ENCODE results near the gene ORC3. TPM values are rescaled to one million over a fixed set of nuclear protein-coding genes. Genes with fewer than 3 reads are reported as not detected.

ORC3 gene
- polyA plus RNA-seq, 4 donors: 9.5 to 31.6 (median 17.8) TPM

- Histone ChIP-seq H3K27me3 (ENCODE audit: control insufficient read depth in 3 of 3, insufficient read depth in 3 of 3, low read length in 3 of 3) (no peaks in the 10 kb centered on the region), H3K27ac (ENCODE audit: low read depth in 1 of 3, low read length in 2 of 3) (no peak overlapping the region), H3K4me3 (ENCODE audit: low read depth in 1 of 3, low read length in 3 of 3) (no peak overlapping the region), H3K36me3 (ENCODE audit: control insufficient read depth in 3 of 3, insufficient read depth in 2 of 3, low read depth in 1 of 3, low read length in 3 of 3) (peaks cover 0 to 11% (median 0%) of the 10 kb centered on the region in 3 donors), H3K9me3 (ENCODE audit: control insufficient read depth in 2 of 2, insufficient read depth in 1 of 2, low read depth in 1 of 2, low read length in 1 of 2) (no peaks in the 10 kb centered on the region), H3K4me1 (ENCODE audit: control insufficient read depth in 3 of 3, insufficient read depth in 2 of 3, low read depth in 1 of 3, low read length in 2 of 3) (peaks cover 0 to 39% (median 8%) of the 10 kb centered on the region in 3 donors)
- WGBS, 3 donors: 19 to 60% (median 54%) methylated on average over 2 of the region's 2 CpGs
- DNase-seq: peak; percentile 21 to 23
- no peak for FAIRE-seq
Observed at GRCh38 chr6:87575423-87575822, 14.5 kb upstream of the ORC3 start.

- no peak overlapping the region for H3K27ac ChIP-seq (ENCODE audit: low read depth in 1 of 3, low read length in 2 of 3)
- H3K4me3 ChIP-seq (ENCODE audit: low read depth in 1 of 3, low read length in 3 of 3): no peak overlapping the region
- 44 to 76% (median 64%) methylated on average over 4 of the region's 4 CpGs for WGBS, 3 donors
- H3K36me3 ChIP-seq (ENCODE audit: control insufficient read depth in 3 of 3, insufficient read depth in 2 of 3, low read depth in 1 of 3, low read length in 3 of 3): peaks cover 0 to 20% (median 2%) of the 10 kb centered on the region in 3 donors
- peaks cover 0 to 22% (median 11%) of the 10 kb centered on the region in 3 donors for H3K4me1 ChIP-seq (ENCODE audit: control insufficient read depth in 3 of 3, insufficient read depth in 2 of 3, low read depth in 1 of 3, low read length in 2 of 3)
- no peaks in the 10 kb centered on the region for H3K9me3 ChIP-seq (ENCODE audit: control insufficient read depth in 2 of 2, insufficient read depth in 1 of 2, low read depth in 1 of 2, low read length in 1 of 2)
- FAIRE-seq (no peak), DNase-seq (peak; percentile 9 to 58)
- no peaks in the 10 kb centered on the region for H3K27me3 ChIP-seq (ENCODE audit: control insufficient read depth in 3 of 3, insufficient read depth in 3 of 3, low read length in 3 of 3)
Observed at GRCh38 chr6:87583822-87584221, 6.1 kb upstream of the ORC3 start.

- FAIRE-seq: no peak
- 94 to 96% (median 94%) methylated on average over 8 of the region's 8 CpGs for WGBS, 3 donors
- H3K27me3 ChIP-seq (ENCODE audit: control insufficient read depth in 3 of 3, insufficient read depth in 3 of 3, low read length in 3 of 3): no peaks in the 10 kb centered on the region
Observed at GRCh38 chr6:87586371-87587077, 3.4 kb upstream of the ORC3 start.

GRCh38 chr6:87588756-87589407 lies 1.1 kb upstream of the ORC3 start:
- no peak for FAIRE-seq
- Histone ChIP-seq H3K4me1 (ENCODE audit: control insufficient read depth in 3 of 3, insufficient read depth in 2 of 3, low read depth in 1 of 3, low read length in 2 of 3) (peaks cover 4 to 22% (median 16%) of the 10 kb centered on the region in 3 donors), H3K4me3 (ENCODE audit: low read depth in 1 of 3, low read length in 3 of 3) (peak overlapping the region; percentile 80 to 92 (median 89)), H3K27ac (ENCODE audit: low read depth in 1 of 3, low read length in 2 of 3) (peak overlapping the region in 2 of 3 donors; percentile 88 to 90), H3K36me3 (ENCODE audit: control insufficient read depth in 3 of 3, insufficient read depth in 2 of 3, low read depth in 1 of 3, low read length in 3 of 3) (peaks cover 0 to 10% (median 0%) of the 10 kb centered on the region in 3 donors), H3K9me3 (ENCODE audit: control insufficient read depth in 2 of 2, insufficient read depth in 1 of 2, low read depth in 1 of 2, low read length in 1 of 2) (no peaks in the 10 kb centered on the region), H3K27me3 (ENCODE audit: control insufficient read depth in 3 of 3, insufficient read depth in 3 of 3, low read length in 3 of 3) (no peaks in the 10 kb centered on the region)
- DNase-seq: peak; percentile 26 to 36
- 4 to 22% (median 18%) methylated on average over 10 of the region's 10 CpGs for WGBS, 3 donors

More at GRCh38 chr6:87586371-87587077, 3.4 kb upstream of the ORC3 start:
- Histone ChIP-seq H3K4me3 (ENCODE audit: low read depth in 1 of 3, low read length in 3 of 3) (no peak overlapping the region), H3K9me3 (ENCODE audit: control insufficient read depth in 2 of 2, insufficient read depth in 1 of 2, low read depth in 1 of 2, low read length in 1 of 2) (no peaks in the 10 kb centered on the region), H3K4me1 (ENCODE audit: control insufficient read depth in 3 of 3, insufficient read depth in 2 of 3, low read depth in 1 of 3, low read length in 2 of 3) (peaks cover 4 to 22% (median 16%) of the 10 kb centered on the region in 3 donors), H3K36me3 (ENCODE audit: control insufficient read depth in 3 of 3, insufficient read depth in 2 of 3, low read depth in 1 of 3, low read length in 3 of 3) (peaks cover 0 to 9% (median 0%) of the 10 kb centered on the region in 3 donors), H3K27ac (ENCODE audit: low read depth in 1 of 3, low read length in 2 of 3) (no peak overlapping the region)
- DNase-seq: no peak

GRCh38 chr6:87590417-87590880 lies 514 bp downstream of the ORC3 start:
- DNase-seq (no peak), FAIRE-seq (no peak)
- peak overlapping the region; percentile 80 to 92 (median 89) for H3K4me3 ChIP-seq (ENCODE audit: low read depth in 1 of 3, low read length in 3 of 3)
- H3K27ac ChIP-seq (ENCODE audit: low read depth in 1 of 3, low read length in 2 of 3): peak overlapping the region in 2 of 3 donors; percentile 68 to 88
- H3K27me3 ChIP-seq (ENCODE audit: control insufficient read depth in 3 of 3, insufficient read depth in 3 of 3, low read length in 3 of 3): no peaks in the 10 kb centered on the region
- 2 to 4% (median 3%) methylated on average over 11 of the region's 11 CpGs for WGBS, 3 donors
- H3K36me3 ChIP-seq (ENCODE audit: control insufficient read depth in 3 of 3, insufficient read depth in 2 of 3, low read depth in 1 of 3, low read length in 3 of 3): peaks cover 0 to 10% (median 2%) of the 10 kb centered on the region in 3 donors
- peaks cover 4 to 16% (median 14%) of the 10 kb centered on the region in 3 donors for H3K4me1 ChIP-seq (ENCODE audit: control insufficient read depth in 3 of 3, insufficient read depth in 2 of 3, low read depth in 1 of 3, low read length in 2 of 3)
- no peaks in the 10 kb centered on the region for H3K9me3 ChIP-seq (ENCODE audit: control insufficient read depth in 2 of 2, insufficient read depth in 1 of 2, low read depth in 1 of 2, low read length in 1 of 2)

- H3K4me1 ChIP-seq (ENCODE audit: control insufficient read depth in 3 of 3, insufficient read depth in 2 of 3, low read depth in 1 of 3, low read length in 2 of 3): peaks cover 4 to 16% (median 14%) of the 10 kb centered on the region in 3 donors
- H3K4me3 ChIP-seq (ENCODE audit: low read depth in 1 of 3, low read length in 3 of 3): peak overlapping the region in 1 of 3 donors; percentile 80
- WGBS, 3 donors: 67 to 72% (median 67%) methylated on average over 4 of the region's 4 CpGs
- H3K36me3 ChIP-seq (ENCODE audit: control insufficient read depth in 3 of 3, insufficient read depth in 2 of 3, low read depth in 1 of 3, low read length in 3 of 3): peaks cover 0 to 14% (median 2%) of the 10 kb centered on the region in 3 donors
- H3K27ac ChIP-seq (ENCODE audit: low read depth in 1 of 3, low read length in 2 of 3): no peak overlapping the region
- DNase-seq (no peak), FAIRE-seq (no peak)
- H3K9me3 ChIP-seq (ENCODE audit: control insufficient read depth in 2 of 2, insufficient read depth in 1 of 2, low read depth in 1 of 2, low read length in 1 of 2): no peaks in the 10 kb centered on the region
- H3K27me3 ChIP-seq (ENCODE audit: control insufficient read depth in 3 of 3, insufficient read depth in 3 of 3, low read length in 3 of 3): no peaks in the 10 kb centered on the region
Observed at GRCh38 chr6:87590990-87591389, 1.1 kb downstream of the ORC3 start.

- Histone ChIP-seq H3K4me1 (ENCODE audit: control insufficient read depth in 3 of 3, insufficient read depth in 2 of 3, low read depth in 1 of 3, low read length in 2 of 3) (no peaks in the 10 kb centered on the region), H3K27ac (ENCODE audit: low read depth in 1 of 3, low read length in 2 of 3) (no peak overlapping the region), H3K9me3 (ENCODE audit: control insufficient read depth in 2 of 2, insufficient read depth in 1 of 2, low read depth in 1 of 2, low read length in 1 of 2) (no peaks in the 10 kb centered on the region), H3K36me3 (ENCODE audit: control insufficient read depth in 3 of 3, insufficient read depth in 2 of 3, low read depth in 1 of 3, low read length in 3 of 3) (peaks cover 0 to 7% (median 0%) of the 10 kb centered on the region in 3 donors), H3K27me3 (ENCODE audit: control insufficient read depth in 3 of 3, insufficient read depth in 3 of 3, low read length in 3 of 3) (no peaks in the 10 kb centered on the region), H3K4me3 (ENCODE audit: low read depth in 1 of 3, low read length in 3 of 3) (no peak overlapping the region)
- 94 to 96% (median 95%) methylated on average over 1 of the region's 1 CpG for WGBS, 3 donors
- DNase-seq: no peak
- FAIRE-seq: no peak
Observed at GRCh38 chr6:87600576-87600975, 10.6 kb downstream of the ORC3 start.

GRCh38 chr6:87606199-87606598 lies 16.3 kb downstream of the ORC3 start:
- Histone ChIP-seq H3K36me3 (ENCODE audit: control insufficient read depth in 3 of 3, insufficient read depth in 2 of 3, low read depth in 1 of 3, low read length in 3 of 3) (peaks cover 0 to 11% (median 0%) of the 10 kb centered on the region in 3 donors), H3K9me3 (ENCODE audit: control insufficient read depth in 2 of 2, insufficient read depth in 1 of 2, low read depth in 1 of 2, low read length in 1 of 2) (no peaks in the 10 kb centered on the region), H3K27ac (ENCODE audit: low read depth in 1 of 3, low read length in 2 of 3) (no peak overlapping the region), H3K27me3 (ENCODE audit: control insufficient read depth in 3 of 3, insufficient read depth in 3 of 3, low read length in 3 of 3) (no peaks in the 10 kb centered on the region), H3K4me3 (ENCODE audit: low read depth in 1 of 3, low read length in 3 of 3) (no peak overlapping the region), H3K4me1 (ENCODE audit: control insufficient read depth in 3 of 3, insufficient read depth in 2 of 3, low read depth in 1 of 3, low read length in 2 of 3) (no peaks in the 10 kb centered on the region)
- FAIRE-seq (no peak), DNase-seq (no peak)
- 83 to 91% (median 84%) methylated on average over 2 of the region's 2 CpGs for WGBS, 3 donors

Measured in small intestine (tissue), 7 donors.